HCT116 (cell line): ENCODE results near the gene EPG5.

Experiments
- CEBPB ChIP-seq: IDR thresholded peaks from 2 replicates; pipeline ENCODE4 v1.6.1; 2012; ENCODE audit warnings: low read depth
- EGR1 ChIP-seq: IDR thresholded peaks from 2 replicates; pipeline ENCODE4 v1.6.1; 2012; ENCODE audit warnings: low read depth
- EZH2 ChIP-seq: fragments of 200-600 bp; sonication (generic); IDR thresholded peaks from 2 replicates; pipeline ENCODE4 v1.6.1; 2017; ENCODE audit warnings: antibody characterized with exemption, mixed run types
- EZH2phosphoT487 ChIP-seq: fragments of 200-600 bp; IDR thresholded peaks from 2 replicates; pipeline ENCODE4 v1.6.1; 2018; ENCODE audit warnings: antibody characterized with exemption, borderline replicate concordance
- POLR2A ChIP-seq: IDR thresholded peaks from 2 replicates; pipeline ENCODE4 v1.7.0; 2011; ENCODE audit warnings: borderline replicate concordance; ENCODE audit not compliant: insufficient read depth, insufficient read length; ENCODE audit errors: extremely low read depth
- SIN3A ChIP-seq: IDR thresholded peaks from 2 replicates; pipeline ENCODE4 v1.6.1; 2012; ENCODE audit warnings: low read depth
- SP1 ChIP-seq: IDR thresholded peaks from 2 replicates; pipeline ENCODE4 v1.6.1; 2012; ENCODE audit warnings: low read depth
- YY1 ChIP-seq: IDR thresholded peaks from 2 replicates; pipeline ENCODE4 v1.6.1; 2011; ENCODE audit warnings: low read length, low read depth, moderate library complexity, mild to moderate bottlenecking; ENCODE audit not compliant: insufficient replicate concordance; ENCODE audit errors: extremely low read depth
- TF ChIP-seq, protein P1 (sequence below), 3 experiments: fragments of 200-600 bp in 1 of 3; sonication (generic) in 1 of 3; IDR thresholded peaks in 2 of 3; conservative IDR thresholded peaks in 1 of 3; 2 replicates each; pipeline ENCODE4 v1.5.1; 2012 to 2017; ENCODE audit warnings: low read depth in 2 of 3, low read length in 2 of 3, antibody characterized with exemption in 1 of 3, borderline replicate concordance in 1 of 3, control low read depth in 1 of 3, mild to moderate bottlenecking in 1 of 3, mixed read lengths in 1 of 3, mixed run types in 1 of 3, moderate library complexity in 1 of 3; ENCODE audit not compliant: insufficient read depth in 1 of 3
- TF ChIP-seq, protein P2 (sequence below): IDR thresholded peaks from 2 replicates; pipeline ENCODE4 v1.6.1; 2012; ENCODE audit warnings: low read depth

DNA sequence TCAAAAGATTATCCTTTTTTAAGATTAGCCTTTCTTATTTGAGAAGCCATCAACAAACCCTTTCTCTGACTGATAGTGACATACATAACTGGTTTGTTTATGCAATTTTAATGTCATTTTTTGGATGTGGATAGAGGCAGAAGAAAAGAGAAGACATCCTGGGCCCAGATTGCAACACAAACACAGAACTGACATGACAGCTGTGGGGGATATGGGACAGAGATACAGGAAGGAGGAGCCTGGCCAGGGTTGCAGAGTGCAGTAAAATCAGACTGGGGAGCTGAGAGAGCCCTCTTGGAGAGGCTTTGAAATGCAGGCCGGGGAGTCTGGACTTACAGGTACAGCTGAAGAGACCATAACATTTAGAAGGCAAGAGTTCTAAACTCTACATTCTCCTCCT, 76.5 kb downstream of the EPG5 start:
- TF ChIP-seq CEBPB (no peak), POLR2A (no peak), SP1 (no peak), EZH2phosphoT487 (no peak), EZH2 (no peak), SIN3A (no peak), YY1 (no peak), EGR1 (no peak)
- TF ChIP-seq, protein P1, sequence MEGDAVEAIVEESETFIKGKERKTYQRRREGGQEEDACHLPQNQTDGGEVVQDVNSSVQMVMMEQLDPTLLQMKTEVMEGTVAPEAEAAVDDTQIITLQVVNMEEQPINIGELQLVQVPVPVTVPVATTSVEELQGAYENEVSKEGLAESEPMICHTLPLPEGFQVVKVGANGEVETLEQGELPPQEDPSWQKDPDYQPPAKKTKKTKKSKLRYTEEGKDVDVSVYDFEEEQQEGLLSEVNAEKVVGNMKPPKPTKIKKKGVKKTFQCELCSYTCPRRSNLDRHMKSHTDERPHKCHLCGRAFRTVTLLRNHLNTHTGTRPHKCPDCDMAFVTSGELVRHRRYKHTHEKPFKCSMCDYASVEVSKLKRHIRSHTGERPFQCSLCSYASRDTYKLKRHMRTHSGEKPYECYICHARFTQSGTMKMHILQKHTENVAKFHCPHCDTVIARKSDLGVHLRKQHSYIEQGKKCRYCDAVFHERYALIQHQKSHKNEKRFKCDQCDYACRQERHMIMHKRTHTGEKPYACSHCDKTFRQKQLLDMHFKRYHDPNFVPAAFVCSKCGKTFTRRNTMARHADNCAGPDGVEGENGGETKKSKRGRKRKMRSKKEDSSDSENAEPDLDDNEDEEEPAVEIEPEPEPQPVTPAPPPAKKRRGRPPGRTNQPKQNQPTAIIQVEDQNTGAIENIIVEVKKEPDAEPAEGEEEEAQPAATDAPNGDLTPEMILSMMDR (IDR thresholded peaks at IDR 0.05 in 2 of 3, conservative IDR thresholded peaks at IDR 0.05 in 1 of 3; ENCODE audit: borderline replicate concordance in 1 of 3, insufficient read depth in 1 of 3, low read depth in 2 of 3, low read length in 2 of 3) = no peak
- TF ChIP-seq, protein P2, sequence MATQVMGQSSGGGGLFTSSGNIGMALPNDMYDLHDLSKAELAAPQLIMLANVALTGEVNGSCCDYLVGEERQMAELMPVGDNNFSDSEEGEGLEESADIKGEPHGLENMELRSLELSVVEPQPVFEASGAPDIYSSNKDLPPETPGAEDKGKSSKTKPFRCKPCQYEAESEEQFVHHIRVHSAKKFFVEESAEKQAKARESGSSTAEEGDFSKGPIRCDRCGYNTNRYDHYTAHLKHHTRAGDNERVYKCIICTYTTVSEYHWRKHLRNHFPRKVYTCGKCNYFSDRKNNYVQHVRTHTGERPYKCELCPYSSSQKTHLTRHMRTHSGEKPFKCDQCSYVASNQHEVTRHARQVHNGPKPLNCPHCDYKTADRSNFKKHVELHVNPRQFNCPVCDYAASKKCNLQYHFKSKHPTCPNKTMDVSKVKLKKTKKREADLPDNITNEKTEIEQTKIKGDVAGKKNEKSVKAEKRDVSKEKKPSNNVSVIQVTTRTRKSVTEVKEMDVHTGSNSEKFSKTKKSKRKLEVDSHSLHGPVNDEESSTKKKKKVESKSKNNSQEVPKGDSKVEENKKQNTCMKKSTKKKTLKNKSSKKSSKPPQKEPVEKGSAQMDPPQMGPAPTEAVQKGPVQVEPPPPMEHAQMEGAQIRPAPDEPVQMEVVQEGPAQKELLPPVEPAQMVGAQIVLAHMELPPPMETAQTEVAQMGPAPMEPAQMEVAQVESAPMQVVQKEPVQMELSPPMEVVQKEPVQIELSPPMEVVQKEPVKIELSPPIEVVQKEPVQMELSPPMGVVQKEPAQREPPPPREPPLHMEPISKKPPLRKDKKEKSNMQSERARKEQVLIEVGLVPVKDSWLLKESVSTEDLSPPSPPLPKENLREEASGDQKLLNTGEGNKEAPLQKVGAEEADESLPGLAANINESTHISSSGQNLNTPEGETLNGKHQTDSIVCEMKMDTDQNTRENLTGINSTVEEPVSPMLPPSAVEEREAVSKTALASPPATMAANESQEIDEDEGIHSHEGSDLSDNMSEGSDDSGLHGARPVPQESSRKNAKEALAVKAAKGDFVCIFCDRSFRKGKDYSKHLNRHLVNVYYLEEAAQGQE = no peak
